ENCODE data around the gene VSTM4. TPM values are rescaled to one million over a fixed set of nuclear protein-coding genes. Genes with fewer than 3 reads are reported as not detected.

The VSTM4 gene
- total RNA-seq, 1 experiment from 2014 or later, result 0.07 TPM

GRCh38 chr10:49000437-49001398, 114.6 kb downstream of the VSTM4 start:
- no peak for TF ChIP-seq ZNF274 (IDR thresholded peaks at IDR 0.05; ENCODE audit: low read depth, low read length)
- TF ChIP-seq YY1 (IDR thresholded peaks at IDR 0.05; ENCODE audit: extremely low read depth, insufficient replicate concordance, low read depth, low read length), result no peak
- TF ChIP-seq POLR2A (IDR thresholded peaks at IDR 0.05; ENCODE audit: borderline replicate concordance, extremely low read depth, insufficient read depth, insufficient read length), result no peak
- TF ChIP-seq JUND (IDR thresholded peaks at IDR 0.05), result no peak
- TF ChIP-seq CEBPB (IDR thresholded peaks at IDR 0.05; ENCODE audit: low read depth), result no peak
- TF ChIP-seq, protein P1, sequence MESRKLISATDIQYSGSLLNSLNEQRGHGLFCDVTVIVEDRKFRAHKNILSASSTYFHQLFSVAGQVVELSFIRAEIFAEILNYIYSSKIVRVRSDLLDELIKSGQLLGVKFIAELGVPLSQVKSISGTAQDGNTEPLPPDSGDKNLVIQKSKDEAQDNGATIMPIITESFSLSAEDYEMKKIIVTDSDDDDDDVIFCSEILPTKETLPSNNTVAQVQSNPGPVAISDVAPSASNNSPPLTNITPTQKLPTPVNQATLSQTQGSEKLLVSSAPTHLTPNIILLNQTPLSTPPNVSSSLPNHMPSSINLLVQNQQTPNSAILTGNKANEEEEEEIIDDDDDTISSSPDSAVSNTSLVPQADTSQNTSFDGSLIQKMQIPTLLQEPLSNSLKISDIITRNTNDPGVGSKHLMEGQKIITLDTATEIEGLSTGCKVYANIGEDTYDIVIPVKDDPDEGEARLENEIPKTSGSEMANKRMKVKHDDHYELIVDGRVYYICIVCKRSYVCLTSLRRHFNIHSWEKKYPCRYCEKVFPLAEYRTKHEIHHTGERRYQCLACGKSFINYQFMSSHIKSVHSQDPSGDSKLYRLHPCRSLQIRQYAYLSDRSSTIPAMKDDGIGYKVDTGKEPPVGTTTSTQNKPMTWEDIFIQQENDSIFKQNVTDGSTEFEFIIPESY (IDR thresholded peaks at IDR 0.05; ENCODE audit: extremely low read depth, insufficient replicate concordance, low read length), result no peak
- no peak for TF ChIP-seq ATF3 (IDR thresholded peaks at IDR 0.05)
- TF ChIP-seq EZH2phosphoT487 (IDR thresholded peaks at IDR 0.05; ENCODE audit: borderline replicate concordance), result no peak
- no peak for TF ChIP-seq REST (IDR thresholded peaks at IDR 0.05; ENCODE audit: low read depth)
- no peak for TF ChIP-seq RAD21 (IDR thresholded peaks at IDR 0.05; ENCODE audit: low read depth)
- no peaks in the 10 kb centered on the region for H4K20me1 ChIP-seq (ENCODE audit: insufficient read depth)
- H3K4me3 ChIP-seq (replicated peaks in 1 of 2; ENCODE audit: low read depth in 1 of 2, low read length in 2 of 2), result no peak overlapping the region
- ChIA-PET RAD21 (ENCODE audit: low non-redundant PET in 1 of 2, low total read pairs in 2 of 2, uncharacterized antibody in 2 of 2, unreplicated experiment in 2 of 2) (no interaction called here), CTCF (no interaction called here), POLR2A (no interaction called here)
- no peak overlapping the region for H3K4me2 ChIP-seq (ENCODE audit: low read length)
- H3K79me2 ChIP-seq (ENCODE audit: insufficient read depth, low read length), result no peaks in the 10 kb centered on the region
- ATAC-seq, result peak; percentile 27; the same call in 1 of the 2 replicates
- no peak overlapping the region for H3K9ac ChIP-seq (ENCODE audit: low read length)
- H3K4me1 ChIP-seq (ENCODE audit: control insufficient read depth in 1 of 2, insufficient read depth in 2 of 2, low read length in 2 of 2), result peaks cover 2 to 9% of the 10 kb centered on the region in 2 experiments; a peak in 2 of 4 replicates
- H2AFZ ChIP-seq (ENCODE audit: low read depth, low read length, poor library complexity, severe bottlenecking), result no peak overlapping the region
- H3K36me3 ChIP-seq (ENCODE audit: control insufficient read depth in 1 of 2, insufficient read depth in 2 of 2, low read length in 2 of 2), result no peaks in the 10 kb centered on the region
- no TSS peak for BruUV-seq (replicated peaks)
- no peak overlapping the region for H3K27ac ChIP-seq (ENCODE audit: low read depth, low read length)
- no peaks in the 10 kb centered on the region for H3K9me3 ChIP-seq (ENCODE audit: control insufficient read depth in 1 of 2, insufficient read depth in 1 of 2, low read depth in 1 of 2, low read length in 2 of 2)
- DNase-seq (ENCODE audit: low read depth, low spot score), result no peak
- intact Hi-C loops (cut with micrococcal nuclease), result no loop called here
- H3K27me3 ChIP-seq (ENCODE audit: insufficient read depth, low read length), result peaks cover 10% of the 10 kb centered on the region; the same call in 1 of the 2 replicates
- no peaks in the 10 kb centered on the region for H3K9me2 ChIP-seq (ENCODE audit: insufficient read depth)
